CD4-positive, alpha-beta T cell treated with Interferon gamma for 1 hour (primary cell): ENCODE results near the gene SGCD.

Source experiments
- DNase-seq: peaks from one replicate; pipeline ENCODE4 v3.0.0-alpha.2; 2020

Gene SGCD

GRCh38 chr5:156326718-156327259 lies at the start of gene SGCD:
Gene SGCD, plus strand, starts transcription at chr5:156327164.
- DNase-seq, result no peak

- DNase-seq, result no peak
Measured at GRCh38 chr5:156277290-156277689, 49.7 kb upstream of the SGCD start.

- no peak for DNase-seq
Measured at GRCh38 chr5:156295431-156295830, 31.5 kb upstream of the SGCD start.

- DNase-seq, result no peak
Measured at GRCh38 chr5:156310115-156310514, 16.8 kb upstream of the SGCD start.

- no peak for DNase-seq
Measured at GRCh38 chr5:156312897-156313694, 13.9 kb upstream of the SGCD start.

- DNase-seq, result no peak
Measured at GRCh38 chr5:156314416-156314815, 12.5 kb upstream of the SGCD start.

- DNase-seq, result no peak
Measured at GRCh38 chr5:156322666-156323065, 4.3 kb upstream of the SGCD start.

- no peak for DNase-seq
Measured at GRCh38 chr5:156327296-156327695, 332 bp downstream of the SGCD start.

GRCh38 chr5:156328161-156328560 lies 1.2 kb downstream of the SGCD start:
- no peak for DNase-seq

- no peak for DNase-seq
Measured at GRCh38 chr5:156328766-156329165, 1.8 kb downstream of the SGCD start.

GRCh38 chr5:156329171-156329611 lies 2.2 kb downstream of the SGCD start:
- DNase-seq, result no peak

- no peak for DNase-seq
Measured at GRCh38 chr5:156330141-156330870, 3.3 kb downstream of the SGCD start.

GRCh38 chr5:156331181-156331580 lies 4.2 kb downstream of the SGCD start:
- no peak for DNase-seq

GRCh38 chr5:156331845-156332244 lies 4.9 kb downstream of the SGCD start:
- DNase-seq, result no peak

- DNase-seq, result no peak
Measured at GRCh38 chr5:156332245-156332644, 5.3 kb downstream of the SGCD start.

- no peak for DNase-seq
Measured at GRCh38 chr5:156339139-156339841, 12.3 kb downstream of the SGCD start.

- no peak for DNase-seq
Measured at GRCh38 chr5:156340893-156341292, 13.9 kb downstream of the SGCD start.

- no peak for DNase-seq
Measured at GRCh38 chr5:156350256-156350655, 23.3 kb downstream of the SGCD start.

GRCh38 chr5:156351423-156351822 lies 24.5 kb downstream of the SGCD start:
- DNase-seq, result no peak

GRCh38 chr5:156354571-156354970 lies 27.6 kb downstream of the SGCD start:
- no peak for DNase-seq

- DNase-seq, result no peak
Measured at GRCh38 chr5:156356238-156356637, 29.3 kb downstream of the SGCD start.

GRCh38 chr5:156359476-156359875 lies 32.5 kb downstream of the SGCD start:
- no peak for DNase-seq

- no peak for DNase-seq
Measured at GRCh38 chr5:156361436-156362109, 34.6 kb downstream of the SGCD start.
